Keratinocyte (primary cell): ENCODE measurements around the gene TSPAN17.

ENCODE experiments used
- EZH2 ChIP-seq: IDR thresholded peaks from one replicate; pipeline ENCODE4 v1.6.1; 2012; ENCODE audit warnings: inconsistent platforms, mild to moderate bottlenecking, low read length, moderate library complexity
- TF ChIP-seq, protein P1 (sequence below), 3 experiments: IDR thresholded peaks in 1 of 3; conservative IDR thresholded peaks in 1 of 3; optimal IDR thresholded peaks in 1 of 3; 2 replicates in 2 of 3; 3 replicates in 1 of 3; pipeline versions ENCODE3 to v1.5.1; 2011; ENCODE audit warnings: low read length in 3 of 3, mild to moderate bottlenecking in 3 of 3, moderate library complexity in 2 of 3, control low read depth in 1 of 3, inconsistent platforms in 1 of 3; ENCODE audit not compliant: insufficient read depth in 2 of 3; ENCODE audit errors: extremely low read depth in 1 of 3

DNA sequence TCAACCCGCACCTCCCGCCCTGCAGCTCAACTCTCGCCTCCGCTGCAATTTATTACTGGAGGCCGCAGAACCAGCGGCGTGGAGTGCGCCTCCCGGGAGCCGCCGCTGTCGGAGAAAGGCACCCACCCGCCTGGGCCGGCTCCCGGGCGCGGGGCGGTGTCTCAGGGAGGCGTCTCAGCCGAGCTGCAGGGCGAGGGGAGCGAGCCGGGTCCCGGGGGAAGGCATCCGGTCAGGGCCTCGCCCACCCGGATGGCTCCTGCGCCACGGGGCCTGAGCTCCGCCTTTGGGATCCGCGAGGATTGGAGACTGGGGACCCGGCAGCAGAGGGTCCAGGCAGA is 32.9 kb downstream of the TSPAN17 start:
- TF ChIP-seq, protein P1, sequence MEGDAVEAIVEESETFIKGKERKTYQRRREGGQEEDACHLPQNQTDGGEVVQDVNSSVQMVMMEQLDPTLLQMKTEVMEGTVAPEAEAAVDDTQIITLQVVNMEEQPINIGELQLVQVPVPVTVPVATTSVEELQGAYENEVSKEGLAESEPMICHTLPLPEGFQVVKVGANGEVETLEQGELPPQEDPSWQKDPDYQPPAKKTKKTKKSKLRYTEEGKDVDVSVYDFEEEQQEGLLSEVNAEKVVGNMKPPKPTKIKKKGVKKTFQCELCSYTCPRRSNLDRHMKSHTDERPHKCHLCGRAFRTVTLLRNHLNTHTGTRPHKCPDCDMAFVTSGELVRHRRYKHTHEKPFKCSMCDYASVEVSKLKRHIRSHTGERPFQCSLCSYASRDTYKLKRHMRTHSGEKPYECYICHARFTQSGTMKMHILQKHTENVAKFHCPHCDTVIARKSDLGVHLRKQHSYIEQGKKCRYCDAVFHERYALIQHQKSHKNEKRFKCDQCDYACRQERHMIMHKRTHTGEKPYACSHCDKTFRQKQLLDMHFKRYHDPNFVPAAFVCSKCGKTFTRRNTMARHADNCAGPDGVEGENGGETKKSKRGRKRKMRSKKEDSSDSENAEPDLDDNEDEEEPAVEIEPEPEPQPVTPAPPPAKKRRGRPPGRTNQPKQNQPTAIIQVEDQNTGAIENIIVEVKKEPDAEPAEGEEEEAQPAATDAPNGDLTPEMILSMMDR (optimal IDR thresholded peaks at IDR 0.05 in 1 of 3, IDR thresholded peaks at IDR 0.05 in 1 of 3, conservative IDR thresholded peaks at IDR 0.05 in 1 of 3; ENCODE audit: extremely low read depth in 1 of 3, insufficient read depth in 2 of 3, low read length in 3 of 3) = no peak
- no peak for TF ChIP-seq EZH2
